PC-3 (cell line): ENCODE measurements around the gene FBXL15.

Experiments used
- CTCF ChIP-seq: fragments of 300-600 bp; sonication (generic); conservative IDR thresholded peaks from 2 replicates; pipeline ENCODE4 v1.5.1; 2017; ENCODE audit warnings: antibody characterized with exemption, low read depth, mild to moderate bottlenecking, low read length
- EZH2 ChIP-seq: fragments of 300-600 bp; sonication (generic); IDR thresholded peaks from one replicate; pipeline ENCODE4 v1.6.1; 2017; ENCODE audit warnings: antibody characterized with exemption, mild to moderate bottlenecking, low read length; ENCODE audit not compliant: unreplicated experiment

DNA sequence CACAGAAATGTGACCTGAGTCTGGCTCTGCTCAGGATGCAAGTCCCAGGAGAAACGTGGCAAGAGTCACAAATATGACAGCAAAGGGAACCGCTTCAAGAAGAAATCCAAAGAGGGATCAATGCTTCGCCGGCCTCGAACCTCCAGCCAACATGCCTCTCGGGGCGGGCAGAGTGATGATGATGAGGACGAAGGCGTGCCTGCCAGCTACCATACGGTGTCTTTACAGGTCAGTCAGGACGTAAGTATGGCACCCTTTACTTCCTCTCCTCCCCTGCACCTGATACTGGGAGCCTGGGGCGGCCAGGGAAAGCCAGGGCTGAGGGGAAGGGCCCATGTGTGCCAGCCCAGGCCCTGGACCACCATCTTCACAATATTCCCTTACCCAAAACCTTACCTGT, 43.7 kb upstream of the FBXL15 start:
- no peak for TF ChIP-seq CTCF
- TF ChIP-seq EZH2: no peak
